Measurements from ENCODE around the gene DZIP1L.

DZIP1L gene

GRCh38 chr3:138081371-138082084 is 33.9 kb downstream of the DZIP1L start:
- Histone ChIP-seq H3K4me3 (peak overlapping the region; percentile 35), H3K27ac (peak overlapping the region in 1 of 2 donors; percentile 68)
- TF ChIP-seq, protein P1, sequence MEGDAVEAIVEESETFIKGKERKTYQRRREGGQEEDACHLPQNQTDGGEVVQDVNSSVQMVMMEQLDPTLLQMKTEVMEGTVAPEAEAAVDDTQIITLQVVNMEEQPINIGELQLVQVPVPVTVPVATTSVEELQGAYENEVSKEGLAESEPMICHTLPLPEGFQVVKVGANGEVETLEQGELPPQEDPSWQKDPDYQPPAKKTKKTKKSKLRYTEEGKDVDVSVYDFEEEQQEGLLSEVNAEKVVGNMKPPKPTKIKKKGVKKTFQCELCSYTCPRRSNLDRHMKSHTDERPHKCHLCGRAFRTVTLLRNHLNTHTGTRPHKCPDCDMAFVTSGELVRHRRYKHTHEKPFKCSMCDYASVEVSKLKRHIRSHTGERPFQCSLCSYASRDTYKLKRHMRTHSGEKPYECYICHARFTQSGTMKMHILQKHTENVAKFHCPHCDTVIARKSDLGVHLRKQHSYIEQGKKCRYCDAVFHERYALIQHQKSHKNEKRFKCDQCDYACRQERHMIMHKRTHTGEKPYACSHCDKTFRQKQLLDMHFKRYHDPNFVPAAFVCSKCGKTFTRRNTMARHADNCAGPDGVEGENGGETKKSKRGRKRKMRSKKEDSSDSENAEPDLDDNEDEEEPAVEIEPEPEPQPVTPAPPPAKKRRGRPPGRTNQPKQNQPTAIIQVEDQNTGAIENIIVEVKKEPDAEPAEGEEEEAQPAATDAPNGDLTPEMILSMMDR (IDR thresholded peaks at IDR 0.05): no peak
- no peak for DNase-seq (ENCODE audit: low spot score)

DNA sequence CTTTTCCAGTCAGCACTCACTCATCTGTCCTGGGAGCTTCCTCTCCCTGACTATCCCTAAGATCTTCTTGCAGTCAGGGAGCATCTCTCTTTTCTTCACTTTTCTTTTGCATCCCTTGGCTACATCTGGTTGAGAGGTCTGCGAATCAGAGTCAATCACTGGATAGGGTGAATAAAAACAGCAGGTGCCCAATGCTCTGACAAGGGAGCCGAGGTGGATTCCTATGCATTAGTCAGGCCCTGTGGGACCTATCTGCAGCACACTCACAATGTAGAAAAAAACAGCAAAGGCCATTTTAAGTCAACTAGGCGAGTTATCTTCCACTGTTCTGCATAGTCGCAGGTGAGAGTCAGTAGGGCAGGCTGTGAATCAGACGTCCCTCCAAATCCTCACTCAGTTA is 35.5 kb downstream of the DZIP1L start:
- H3K4me3 ChIP-seq: no peak overlapping the region
- H3K27ac ChIP-seq: no peak overlapping the region
- DNase-seq (ENCODE audit: low spot score): no peak
- TF ChIP-seq, protein P1 (IDR thresholded peaks at IDR 0.05): no peak

- H3K27ac ChIP-seq: no peak overlapping the region
- H3K4me3 ChIP-seq: no peak overlapping the region
- TF ChIP-seq, protein P1 (IDR thresholded peaks at IDR 0.05): no peak
- DNase-seq (ENCODE audit: low spot score): no peak
These were observed 36.5 kb downstream of the DZIP1L start for GRCh38 chr3:138078901-138079344.

GRCh38 chr3:138078096-138078495 is 37.3 kb downstream of the DZIP1L start:
- H3K4me3 ChIP-seq: no peak overlapping the region
- TF ChIP-seq, protein P1 (IDR thresholded peaks at IDR 0.05): no peak
- DNase-seq (ENCODE audit: low spot score): no peak
- no peak overlapping the region for H3K27ac ChIP-seq

DNA sequence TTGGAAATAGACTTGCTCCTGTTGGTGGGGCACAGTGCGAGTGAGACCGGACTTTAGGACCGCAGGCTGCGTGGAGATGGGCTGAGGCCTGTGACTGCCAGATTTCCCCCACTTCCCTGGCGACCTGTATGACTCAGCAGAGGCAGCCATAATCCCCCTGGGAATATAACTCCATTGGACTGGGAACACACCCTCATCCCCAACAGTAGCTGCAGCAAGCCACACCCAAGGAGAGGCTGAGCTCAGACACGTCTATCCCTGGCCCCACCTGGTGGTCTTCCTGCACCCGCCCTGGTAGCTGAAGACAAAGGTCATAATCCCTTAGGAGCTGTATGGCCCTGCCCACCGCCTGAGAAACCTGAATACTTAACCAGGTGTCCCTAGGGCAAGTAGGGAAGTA is 42.6 kb downstream of the DZIP1L start:
- no peak for DNase-seq (ENCODE audit: low spot score)
- no peak overlapping the region for H3K4me3 ChIP-seq
- H3K27ac ChIP-seq: no peak overlapping the region
- TF ChIP-seq, protein P1 (IDR thresholded peaks at IDR 0.05): no peak

GRCh38 chr3:138070006-138070405 is 45.4 kb downstream of the DZIP1L start:
- Histone ChIP-seq H3K4me3 (no peak overlapping the region), H3K27ac (no peak overlapping the region)
- TF ChIP-seq, protein P1 (IDR thresholded peaks at IDR 0.05): no peak
- no peak for DNase-seq (ENCODE audit: low spot score)

DNA sequence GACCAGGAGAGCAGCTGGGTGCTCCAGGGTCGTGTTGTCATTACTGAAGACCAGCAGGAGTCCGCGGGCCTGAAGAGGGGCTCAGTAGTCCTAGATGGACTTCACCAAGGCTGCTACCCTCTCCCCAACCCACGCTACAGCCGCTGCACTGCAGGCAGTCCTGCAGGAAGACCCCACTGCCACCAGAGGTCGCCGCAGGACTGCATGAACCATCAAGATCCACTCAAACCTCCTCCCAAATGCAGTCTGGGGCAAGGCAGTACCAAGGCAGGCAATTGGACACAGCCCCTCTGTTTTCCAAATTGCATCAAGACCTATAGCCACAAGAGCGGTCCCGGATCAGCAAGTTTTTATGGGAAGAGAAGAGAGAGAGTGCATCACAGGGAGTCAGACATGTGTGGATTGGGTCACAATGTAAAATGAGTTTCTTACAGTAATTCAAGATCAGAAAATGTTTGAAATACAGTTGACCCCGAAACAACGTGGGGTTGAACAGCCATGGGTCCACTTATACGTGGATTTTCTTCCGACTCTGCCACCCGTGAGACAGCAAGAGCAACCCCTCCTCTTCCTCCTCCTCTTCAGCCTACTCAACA is 46.7 kb downstream of the DZIP1L start:
- peak; percentile 82 for DNase-seq (ENCODE audit: low spot score)
- Histone ChIP-seq H3K4me3 (no peak overlapping the region), H3K27ac (no peak overlapping the region)
- TF ChIP-seq, protein P1 (IDR thresholded peaks at IDR 0.05): peak; percentile 88

Data from coronary artery (tissue), 2 donors.